Stimulated activated naive CD8-positive, alpha-beta T cell treated with anti-CD3 and anti-CD28 coated beads, Interleukin-15, amount 100 ng/mL, for 72 hours (primary cell): ENCODE data around the gene PPM1G.
A peak's percentile ranks its signal among the peaks of the same experiment; 100 is the strongest.
"Not testable (repeated sequence)": the region's sequence is repeated elsewhere in the genome, so short reads cannot be mapped to it uniquely, and the experiment has no call there.

Source experiments
- ATAC-seq: fragments of 150-1000 bp; cut with Tn5 transposase; 2 replicates; pipeline ENCODE4 v1.10.0; 2021; ENCODE audit warnings: mild to moderate bottlenecking, moderate library complexity
- DNase-seq, 2 donors: peaks; one replicate each; pipeline ENCODE4 v3.0.0; 2021 to 2022
- H3K27ac Mint-ChIP-seq, 2 donors: one replicate each; pipeline ENCODE4 v1.8.0; 2022; ENCODE audit warnings: mild to moderate bottlenecking in 2 of 2, mixed read lengths in 2 of 2, moderate library complexity in 2 of 2
- H3K27me3 Mint-ChIP-seq: one replicate; pipeline ENCODE4 v1.8.0; 2022; ENCODE audit warnings: mixed read lengths
- H3K4me1 Mint-ChIP-seq: one replicate; pipeline ENCODE4 v1.8.0; 2022; ENCODE audit warnings: mild to moderate bottlenecking, mixed read lengths
- H3K4me3 Mint-ChIP-seq, 2 donors: one replicate each; pipeline ENCODE4 v1.8.0; 2022; ENCODE audit warnings: mild to moderate bottlenecking in 2 of 2, mixed read lengths in 2 of 2, moderate library complexity in 1 of 2
- H3K9me3 Mint-ChIP-seq, 2 donors: one replicate each; pipeline ENCODE4 v1.8.0; 2022; ENCODE audit warnings: mixed read lengths in 2 of 2

The PPM1G gene

DNA sequence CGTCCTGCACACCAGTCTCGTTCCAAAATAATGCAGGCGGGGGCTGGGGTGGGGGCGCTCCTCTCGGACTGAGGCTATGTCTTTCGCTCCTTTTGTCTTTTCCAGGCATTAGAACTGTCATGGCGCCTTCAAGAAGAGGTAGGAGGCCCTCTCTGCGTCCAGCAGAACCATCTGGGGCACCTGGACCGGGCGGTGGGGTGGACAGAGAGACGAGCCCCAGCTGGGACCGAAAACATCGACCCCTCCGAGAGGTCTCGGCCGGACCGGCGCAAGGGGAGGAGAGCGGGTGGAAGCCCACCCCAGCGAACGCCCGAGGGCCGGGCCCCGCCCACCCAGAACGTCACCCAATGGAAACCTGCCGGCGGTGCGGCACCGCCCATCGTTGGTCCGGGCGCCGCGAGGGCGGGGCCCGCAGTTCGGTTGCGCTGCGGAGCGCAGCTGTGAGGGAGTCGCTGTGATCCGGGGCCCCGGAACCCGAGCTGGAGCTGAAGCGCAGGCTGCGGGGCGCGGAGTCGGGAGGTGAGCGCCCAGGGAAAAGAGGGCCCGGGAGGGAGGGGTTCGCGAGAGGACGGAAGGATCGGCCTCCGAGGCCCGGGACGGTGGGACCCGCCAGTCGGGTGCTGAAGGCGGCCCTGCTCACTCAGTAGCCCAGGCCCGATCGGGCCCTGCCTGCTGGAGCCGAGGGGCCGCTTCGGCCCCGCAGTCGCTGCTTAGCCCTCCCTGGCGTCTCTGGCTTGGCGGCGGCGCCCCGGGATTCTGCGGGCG is 19.0 kb upstream of the PPM1G start, which contains the start of gene NRBP1:
Gene NRBP1 (plus strand): TSS at position 419 of the 765 bp plus-strand sequence. CDS start 4,643 bp downstream, outside the sequence.
- DNase-seq (peak; percentile 91 to 92), ATAC-seq (peak; percentile 93)
- no peaks in the 10 kb centered on the region for H3K9me3 Mint-ChIP-seq

DNA sequence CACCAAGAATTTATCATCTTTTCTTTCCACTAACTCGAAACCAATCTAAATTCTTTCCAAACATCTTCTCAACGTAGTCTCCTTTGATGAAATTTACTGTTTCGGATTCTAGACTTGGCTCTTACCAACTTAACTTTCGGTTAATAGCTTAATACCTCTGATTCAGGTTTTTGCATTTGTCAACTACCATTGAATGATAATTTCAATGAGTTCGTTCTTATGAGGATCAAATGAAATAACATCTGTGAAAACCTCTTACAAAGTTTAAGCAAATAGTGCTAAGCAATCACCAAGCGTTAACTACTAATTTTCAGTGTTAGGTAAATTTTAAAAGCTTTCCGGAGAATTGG is 18.4 kb upstream of the PPM1G start:
- no peak overlapping the region for H3K27ac Mint-ChIP-seq
- H3K9me3 Mint-ChIP-seq, result no peaks in the 10 kb centered on the region
- no peak for DNase-seq
- H3K27me3 Mint-ChIP-seq, result no peaks in the 10 kb centered on the region
- peak overlapping the region; percentile 97 for H3K4me3 Mint-ChIP-seq
- H3K4me1 Mint-ChIP-seq, result peaks cover 34% of the 10 kb centered on the region
- no peak for ATAC-seq

More for the DNA sequence above, 19.0 kb upstream of the PPM1G start, which contains the start of gene NRBP1:
- Mint-ChIP-seq H3K27me3 (no peaks in the 10 kb centered on the region), H3K27ac (peak within 1 kb of the TSS; percentile 98 to 99), H3K4me3 (peak within 1 kb of the TSS; percentile 97 to 99), H3K4me1 (peaks cover 34% of the 10 kb centered on the region)

DNA sequence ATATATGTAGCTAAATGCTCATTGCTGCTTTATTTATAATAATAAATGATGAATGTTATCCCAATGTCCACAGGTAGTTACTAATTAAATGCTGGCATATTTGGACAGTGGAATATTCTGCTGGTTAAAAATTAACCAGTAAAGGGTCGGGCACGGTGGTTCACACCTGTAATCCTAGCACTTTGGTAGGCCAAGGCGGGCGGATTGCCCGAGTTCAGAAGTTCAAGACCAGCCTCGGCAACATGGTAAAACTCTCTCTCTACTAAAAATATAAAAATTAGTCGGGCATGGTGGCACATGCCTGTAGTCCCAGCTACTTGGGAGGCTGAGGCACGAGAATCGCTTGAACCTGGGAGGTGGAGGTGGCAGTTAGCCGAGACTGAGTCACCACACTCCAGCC is 15.6 kb upstream of the PPM1G start:
- ATAC-seq, H3K9me3 Mint-ChIP-seq, H3K27ac Mint-ChIP-seq, DNase-seq, H3K4me3 Mint-ChIP-seq, H3K27me3 Mint-ChIP-seq: not testable (repeated sequence)
- peaks cover 17% of the 10 kb centered on the region for H3K4me1 Mint-ChIP-seq

DNA sequence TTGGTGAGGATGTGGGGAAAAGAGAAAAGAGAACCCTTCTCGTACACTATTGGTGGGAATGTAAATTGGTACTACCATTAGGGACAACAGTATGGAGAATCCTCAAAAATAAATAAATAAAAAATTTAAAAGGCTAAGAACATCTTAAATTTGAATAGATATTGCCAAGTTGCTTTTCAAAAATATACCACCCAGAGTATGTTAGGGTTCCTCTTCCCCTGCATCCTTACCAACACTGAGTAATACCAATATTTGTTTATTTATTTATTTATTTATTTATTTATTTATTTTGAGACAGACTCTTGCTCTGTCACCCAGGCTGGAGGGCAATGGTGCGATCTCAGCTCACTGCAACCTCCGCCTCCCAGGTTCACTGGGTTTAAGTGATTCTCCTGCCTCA is 13.6 kb upstream of the PPM1G start:
- ATAC-seq, result no peak
- no peak overlapping the region for H3K27ac Mint-ChIP-seq

DNA sequence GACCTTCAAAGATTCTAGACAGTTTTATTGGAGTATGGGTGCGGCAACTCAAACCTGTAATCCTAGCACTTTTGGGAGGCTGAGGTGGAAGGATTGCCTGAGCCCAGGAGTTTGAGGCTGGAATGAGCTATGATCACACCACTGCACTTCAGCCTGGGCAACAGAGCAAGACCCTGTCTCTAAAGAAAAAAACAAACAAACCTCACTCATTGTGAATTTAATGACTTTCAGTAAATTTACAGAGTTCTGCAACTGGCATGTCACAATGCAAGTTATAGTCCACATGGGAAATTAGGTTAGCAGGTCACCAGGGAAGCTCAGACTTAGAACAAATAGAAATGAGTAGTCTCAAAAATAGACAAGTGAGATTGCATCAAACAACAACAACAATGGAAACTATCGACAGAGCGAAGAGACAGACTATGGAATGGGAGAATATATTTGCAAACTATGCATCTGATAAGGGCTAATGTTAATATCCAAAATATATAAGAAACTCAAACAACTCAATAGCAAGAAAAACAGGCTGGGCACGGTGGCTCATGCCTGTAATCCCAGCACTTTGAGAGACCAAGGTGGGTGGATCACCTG is 12.4 kb upstream of the PPM1G start:
- no peak overlapping the region for H3K27ac Mint-ChIP-seq
- no peaks in the 10 kb centered on the region for H3K4me1 Mint-ChIP-seq
- H3K4me3 Mint-ChIP-seq, result no peak overlapping the region
- ATAC-seq, result no peak
- no peaks in the 10 kb centered on the region for H3K9me3 Mint-ChIP-seq
- no peak for DNase-seq
- no peaks in the 10 kb centered on the region for H3K27me3 Mint-ChIP-seq

More for the DNA sequence above, 13.6 kb upstream of the PPM1G start:
- Mint-ChIP-seq H3K9me3 (no peaks in the 10 kb centered on the region), H3K27me3 (no peaks in the 10 kb centered on the region), H3K4me3 (no peak overlapping the region), H3K4me1 (peaks cover 6% of the 10 kb centered on the region)
- no peak for DNase-seq

DNA sequence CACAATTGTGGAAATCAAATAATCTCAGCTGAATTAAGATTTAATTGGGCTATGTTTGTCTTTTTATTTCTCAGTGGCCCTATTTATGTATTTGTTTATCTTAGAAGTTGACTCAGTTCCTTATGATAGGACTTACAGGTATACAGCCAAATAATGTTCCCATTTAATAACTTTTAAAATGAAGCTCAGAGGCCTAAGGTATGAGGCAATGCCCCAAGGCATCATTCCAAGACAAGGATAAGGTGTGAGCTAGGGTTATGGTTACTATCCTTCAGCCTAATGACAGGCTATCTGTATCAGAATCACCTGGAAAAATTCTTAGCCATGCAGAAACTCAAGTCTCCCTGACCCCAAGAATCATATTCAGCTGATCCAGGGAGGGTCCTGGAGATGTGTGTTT is 11.6 kb upstream of the PPM1G start:
- H3K27ac Mint-ChIP-seq, result no peak overlapping the region
- ATAC-seq (no peak), DNase-seq (no peak)
- no peaks in the 10 kb centered on the region for H3K27me3 Mint-ChIP-seq
- H3K4me1 Mint-ChIP-seq, result no peaks in the 10 kb centered on the region
- no peak overlapping the region for H3K4me3 Mint-ChIP-seq
- H3K9me3 Mint-ChIP-seq, result no peaks in the 10 kb centered on the region

DNA sequence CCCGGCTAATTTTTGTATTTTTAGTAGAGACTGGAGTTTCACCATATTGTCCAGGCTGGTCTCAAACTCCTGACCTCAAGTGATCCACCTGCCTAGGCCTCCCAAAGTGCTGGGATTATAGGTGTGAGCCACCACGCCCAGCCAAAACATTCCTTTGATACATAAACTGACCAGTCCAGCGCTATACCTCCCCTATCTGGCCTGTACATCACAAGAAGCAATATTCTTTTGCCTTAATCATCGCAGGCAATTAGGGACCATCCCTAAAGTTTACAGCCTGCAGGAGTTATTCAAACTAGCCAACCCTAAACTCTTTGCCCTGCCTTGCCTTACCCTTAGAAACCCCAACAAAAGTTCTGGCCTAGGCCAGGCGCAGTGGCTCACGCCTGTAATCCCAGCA is 6.8 kb upstream of the PPM1G start:
- Mint-ChIP-seq H3K27ac (no peak overlapping the region), H3K27me3 (peaks cover 7% of the 10 kb centered on the region), H3K4me1 (no peaks in the 10 kb centered on the region), H3K9me3 (peaks cover 0 to 4% of the 10 kb centered on the region in 2 donors), H3K4me3 (no peak overlapping the region)
- ATAC-seq (no peak), DNase-seq (no peak)

DNA sequence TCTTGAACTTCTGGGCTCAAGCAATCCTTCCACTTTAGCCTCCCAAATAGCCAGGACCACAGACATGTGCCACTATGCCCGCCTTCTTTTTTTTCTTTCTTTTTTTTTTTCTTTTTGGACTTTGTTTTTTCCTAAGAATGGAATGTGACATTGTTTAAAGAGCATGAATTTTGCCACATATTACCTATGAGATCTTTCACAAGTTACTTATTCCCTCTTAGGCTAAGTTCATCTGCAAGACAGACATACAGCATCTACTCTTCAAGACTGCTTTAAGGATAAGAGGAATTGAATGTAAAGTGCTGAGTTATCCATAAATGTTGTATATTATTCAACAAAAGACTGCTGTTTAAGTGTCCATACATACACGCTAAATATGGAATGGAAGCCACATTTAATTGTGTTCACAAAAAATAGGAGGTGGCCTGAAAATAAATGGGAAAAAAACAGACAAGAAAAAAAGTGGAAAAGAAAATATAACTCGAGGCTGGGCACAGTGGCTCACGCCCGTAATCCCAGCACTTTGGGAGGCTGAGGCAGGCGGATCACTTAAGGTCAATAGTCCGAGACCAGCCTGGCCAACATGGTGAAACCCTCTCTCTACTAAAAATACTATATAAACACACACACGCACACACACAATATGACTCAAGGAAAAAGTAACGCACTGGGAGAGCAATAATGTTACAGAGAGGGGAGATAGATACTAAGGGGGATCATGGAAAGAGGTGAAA is 3.2 kb upstream of the PPM1G start:
- Mint-ChIP-seq H3K9me3 (peaks cover 0 to 4% of the 10 kb centered on the region in 2 donors), H3K27ac (no peak overlapping the region), H3K27me3 (peaks cover 7% of the 10 kb centered on the region), H3K4me1 (peaks cover 18% of the 10 kb centered on the region), H3K4me3 (no peak overlapping the region)
- DNase-seq (no peak), ATAC-seq (no peak)

DNA sequence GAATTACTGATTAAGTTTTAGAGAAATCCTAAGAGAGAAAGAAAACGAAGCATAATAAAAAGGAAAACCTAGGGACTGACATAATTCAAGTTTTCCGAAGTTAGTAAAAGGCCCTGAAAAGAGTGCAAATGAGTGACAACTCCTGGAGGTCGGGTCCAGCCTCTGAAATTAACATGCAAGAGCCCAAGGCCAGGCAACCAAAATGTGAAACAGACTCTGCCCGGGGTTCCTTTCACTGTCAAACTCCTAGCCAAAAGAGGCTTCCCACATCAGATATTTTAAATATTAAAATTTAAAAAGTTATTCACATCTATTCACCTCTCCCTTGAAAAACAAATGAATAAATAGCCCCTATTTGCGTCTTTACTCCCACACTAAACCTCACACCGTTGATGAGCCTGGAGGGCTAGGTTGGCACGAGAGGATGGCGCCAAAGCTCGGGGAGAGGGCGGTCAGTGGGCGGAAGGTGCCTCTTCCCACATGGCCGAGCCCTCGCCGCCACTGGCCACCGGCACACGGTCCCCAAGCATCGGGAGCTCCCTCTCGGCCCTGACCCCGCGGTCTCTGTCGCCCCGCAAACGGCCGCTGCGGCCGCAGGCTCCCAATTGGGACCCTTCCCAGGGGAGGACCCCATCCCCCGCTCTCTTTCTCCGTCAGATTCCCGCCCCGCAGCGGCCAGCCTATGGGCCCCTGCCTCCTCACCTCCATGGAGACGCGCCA is 630 bp downstream of the PPM1G start:
- Mint-ChIP-seq H3K27ac (peak overlapping the region; percentile 74 to 97), H3K9me3 (peaks cover 0 to 4% of the 10 kb centered on the region in 2 donors)
- no peak for DNase-seq

DNA sequence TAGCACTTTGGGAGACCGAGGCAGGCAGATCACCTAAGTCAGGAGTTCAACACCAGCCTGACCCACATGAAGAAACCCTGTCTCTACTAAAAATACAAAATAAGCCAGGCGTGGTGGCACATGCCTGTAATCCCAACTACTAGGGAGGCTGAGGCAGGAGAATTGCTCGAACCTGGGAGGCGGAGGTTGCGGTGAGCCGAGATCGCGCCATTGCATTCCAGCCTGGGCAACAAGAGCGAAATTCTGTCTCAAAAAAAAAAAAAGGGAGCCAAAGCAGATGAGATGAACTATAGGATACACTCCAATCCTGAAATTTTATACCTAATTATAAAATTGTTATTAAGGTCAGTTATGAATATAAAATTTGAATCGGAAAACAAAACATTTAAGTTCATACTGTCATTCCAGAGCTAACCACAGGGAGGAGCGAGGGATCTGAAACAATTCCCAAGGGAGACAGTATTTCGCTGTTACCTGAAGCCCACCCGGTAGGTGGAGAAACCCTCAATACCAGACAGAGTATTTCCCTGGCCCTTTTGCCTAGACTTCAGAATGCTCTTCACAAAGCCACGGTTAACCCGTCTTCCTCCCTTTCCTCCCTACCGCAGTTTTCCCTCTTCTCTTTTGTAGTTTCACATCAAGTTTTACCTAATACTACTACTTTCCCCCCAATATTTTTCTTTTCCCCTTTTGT is 1.4 kb downstream of the PPM1G start:
- Mint-ChIP-seq H3K27ac (peak overlapping the region; percentile 38 to 74), H3K27me3 (peaks cover 7% of the 10 kb centered on the region), H3K4me1 (peaks cover 42% of the 10 kb centered on the region), H3K9me3 (peaks cover 0 to 4% of the 10 kb centered on the region in 2 donors), H3K4me3 (peak overlapping the region; percentile 85 to 98)
- ATAC-seq (no peak), DNase-seq (no peak)

More for the DNA sequence above, 630 bp downstream of the PPM1G start:
- Mint-ChIP-seq H3K27me3 (peaks cover 7% of the 10 kb centered on the region), H3K4me1 (peaks cover 42% of the 10 kb centered on the region), H3K4me3 (peak overlapping the region; percentile 85 to 98)
- peak; percentile 47 for ATAC-seq

DNA sequence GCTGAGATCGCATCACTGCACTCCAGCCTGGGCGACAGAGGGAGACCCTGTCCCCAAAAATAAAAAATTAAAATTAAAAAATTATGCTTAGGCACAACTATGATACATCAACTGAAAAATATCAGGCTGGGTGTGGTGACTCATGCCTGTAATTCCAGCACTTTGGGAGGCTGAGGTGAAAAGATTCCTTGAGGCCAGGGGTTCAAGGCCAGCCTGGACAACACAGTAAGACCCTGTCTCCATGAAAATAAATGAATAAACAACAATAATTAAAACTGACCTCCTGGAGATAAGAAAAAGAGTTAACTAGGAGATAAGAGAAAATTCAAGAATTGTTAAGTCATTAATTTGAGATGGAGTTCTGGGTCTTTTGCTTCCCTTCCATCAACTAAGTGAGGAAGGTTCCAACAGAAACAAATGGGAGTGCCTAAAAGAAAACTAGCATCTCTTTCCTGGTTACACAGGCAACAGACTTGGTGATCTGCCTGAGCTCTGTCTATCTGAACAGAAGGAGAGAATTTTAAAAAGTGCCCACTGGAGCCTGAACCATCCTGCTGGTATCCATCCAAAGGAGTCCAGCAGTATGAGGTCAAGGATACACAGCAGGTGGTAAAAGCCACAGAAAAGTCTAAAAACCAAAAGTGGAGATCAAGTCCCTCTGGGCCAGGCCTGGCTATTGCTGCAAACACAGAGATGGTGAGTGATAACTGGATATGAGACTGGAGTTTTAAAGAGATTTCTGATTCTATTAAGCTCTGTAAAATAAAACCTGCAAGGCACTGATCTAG is 8.8 kb downstream of the PPM1G start:
- peaks cover 45% of the 10 kb centered on the region for H3K4me1 Mint-ChIP-seq
- no peak overlapping the region for H3K4me3 Mint-ChIP-seq

DNA sequence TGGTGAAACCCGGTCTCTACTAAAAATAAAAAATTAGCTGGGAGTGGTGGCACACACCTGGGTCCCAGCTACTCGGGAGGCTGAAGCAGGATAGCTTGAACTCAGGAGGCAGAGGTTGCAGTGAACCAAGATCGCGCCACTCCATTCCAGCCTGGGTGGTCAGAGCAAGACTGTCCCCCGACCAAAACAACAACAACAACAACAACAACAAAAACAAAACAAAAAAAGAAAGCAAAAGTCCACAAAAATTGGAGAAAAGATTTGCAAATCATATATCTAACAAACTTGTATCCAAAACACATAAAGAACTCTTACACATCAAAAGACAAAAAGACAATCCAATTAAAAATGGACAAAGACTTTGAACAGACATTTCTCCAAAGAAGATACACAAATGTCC is 10.4 kb downstream of the PPM1G start:
- Mint-ChIP-seq H3K4me3 (peak overlapping the region; percentile 7 to 16), H3K4me1 (peaks cover 44% of the 10 kb centered on the region), H3K9me3 (no peaks in the 10 kb centered on the region), H3K27me3 (no peaks in the 10 kb centered on the region), H3K27ac (no peak overlapping the region)
- ATAC-seq (no peak), DNase-seq (no peak)

More for the DNA sequence above, 8.8 kb downstream of the PPM1G start:
- no peaks in the 10 kb centered on the region for H3K9me3 Mint-ChIP-seq
- no peaks in the 10 kb centered on the region for H3K27me3 Mint-ChIP-seq
- DNase-seq (no peak), ATAC-seq (no peak)
- H3K27ac Mint-ChIP-seq, result peak overlapping the region in 1 of 2 donors; percentile 44

DNA sequence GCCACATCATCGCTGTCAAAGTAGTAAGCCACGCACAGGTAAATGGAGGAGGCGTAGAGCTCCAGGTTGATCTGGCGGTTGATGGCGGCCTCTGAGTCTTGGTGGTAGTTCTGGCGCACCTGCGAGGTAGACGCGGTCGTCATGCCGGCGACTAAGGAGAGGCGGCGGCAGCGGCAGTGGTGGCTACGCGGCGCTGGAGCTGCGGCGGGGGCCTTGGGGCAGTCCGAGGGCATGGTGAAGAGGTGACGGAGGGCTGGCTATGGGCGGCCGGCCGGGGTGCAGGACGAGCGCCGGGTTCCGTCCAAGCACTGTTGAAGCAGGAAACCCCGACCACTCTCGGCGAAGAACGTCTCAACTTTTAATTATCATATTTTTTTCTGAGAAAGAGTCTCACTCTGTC is 16.2 kb downstream of the PPM1G start:
- Mint-ChIP-seq H3K9me3 (no peaks in the 10 kb centered on the region), H3K27ac (no peak overlapping the region), H3K4me1 (peaks cover 30% of the 10 kb centered on the region), H3K27me3 (no peaks in the 10 kb centered on the region), H3K4me3 (no peak overlapping the region)
- ATAC-seq (no peak), DNase-seq (no peak)
